Astrocyte of the hippocampus (primary cell): ENCODE results near the gene PLPP7.

ENCODE experiments used
- DNase-seq: peaks from one replicate; pipeline ENCODE4 v3.0.0; 2011; ENCODE audit warnings: low read depth, low spot score

The PLPP7 gene

GRCh38 chr9:131303381-131304321, 14.1 kb downstream of the PLPP7 start:
- DNase-seq = no peak

- DNase-seq = peak; percentile 37
Observed at GRCh38 chr9:131304676-131305355, 15.3 kb downstream of the PLPP7 start.

GRCh38 chr9:131306397-131307004, 17.0 kb downstream of the PLPP7 start:
- no peak for DNase-seq

GRCh38 chr9:131307974-131308373, 18.5 kb downstream of the PLPP7 start:
- DNase-seq = no peak

GRCh38 chr9:131308452-131308851, 18.9 kb downstream of the PLPP7 start:
- DNase-seq = no peak

- DNase-seq = no peak
Observed at GRCh38 chr9:131308906-131309529, 19.5 kb downstream of the PLPP7 start.

GRCh38 chr9:131309530-131310276, 20.2 kb downstream of the PLPP7 start:
- DNase-seq = no peak

GRCh38 chr9:131310833-131311554, 21.5 kb downstream of the PLPP7 start:
- DNase-seq = no peak

GRCh38 chr9:131312246-131312645, 22.7 kb downstream of the PLPP7 start:
- no peak for DNase-seq

GRCh38 chr9:131312822-131313770, 23.6 kb downstream of the PLPP7 start:
- DNase-seq = no peak

GRCh38 chr9:131318231-131319085, 28.9 kb downstream of the PLPP7 start:
- no peak for DNase-seq

GRCh38 chr9:131319486-131319885, 30.0 kb downstream of the PLPP7 start:
- DNase-seq = no peak

- DNase-seq = no peak
Observed at GRCh38 chr9:131320031-131320685, 30.6 kb downstream of the PLPP7 start.

- no peak for DNase-seq
Observed at GRCh38 chr9:131323629-131324028, 34.1 kb downstream of the PLPP7 start.

- no peak for DNase-seq
Observed at GRCh38 chr9:131324736-131325679, 35.5 kb downstream of the PLPP7 start.

GRCh38 chr9:131329241-131329641, 39.7 kb downstream of the PLPP7 start:
- no peak for DNase-seq
